Measurements from ENCODE around the gene IKZF2. TPM values are rescaled to one million over a fixed set of nuclear protein-coding genes. Genes with fewer than 3 reads are reported as not detected.

The IKZF2 gene
- total RNA-seq, 4 donors from 2014 or later: 2.6 to 14.5 (median 4.2) TPM

GRCh38 chr2:212998626-212999359 lies 152.6 kb downstream of the IKZF2 start:
- no peaks in the 10 kb centered on the region for H3K4me1 ChIP-seq
- intact Hi-C loops (cut with DNase I; ENCODE audit: low total_unique reads): no loop called here
- no peak for DNase-seq
- H3K27me3 ChIP-seq: no peaks in the 10 kb centered on the region
- H3K4me3 ChIP-seq: no peak overlapping the region
- H3K36me3 ChIP-seq: no peaks in the 10 kb centered on the region
- H3K9me3 ChIP-seq: no peaks in the 10 kb centered on the region
- H3K27ac ChIP-seq: no peak overlapping the region
- TF ChIP-seq CTCF (IDR thresholded peaks at IDR 0.05) (no peak), POLR2A (IDR thresholded peaks at IDR 0.05) (no peak)

GRCh38 chr2:212997526-212998020 lies 153.8 kb downstream of the IKZF2 start:
- no peak overlapping the region for H3K4me3 ChIP-seq
- H3K36me3 ChIP-seq: no peaks in the 10 kb centered on the region
- no peak overlapping the region for H3K27ac ChIP-seq
- H3K27me3 ChIP-seq: no peaks in the 10 kb centered on the region
- DNase-seq: no peak
- no peaks in the 10 kb centered on the region for H3K4me1 ChIP-seq
- intact Hi-C loops (cut with DNase I; ENCODE audit: low total_unique reads): no loop called here
- TF ChIP-seq CTCF (IDR thresholded peaks at IDR 0.05) (no peak), POLR2A (IDR thresholded peaks at IDR 0.05) (no peak)
- H3K9me3 ChIP-seq: no peaks in the 10 kb centered on the region

GRCh38 chr2:212995920-212996319 lies 155.5 kb downstream of the IKZF2 start:
- Histone ChIP-seq H3K27me3 (no peaks in the 10 kb centered on the region), H3K9me3 (no peaks in the 10 kb centered on the region), H3K4me3 (no peak overlapping the region), H3K36me3 (no peaks in the 10 kb centered on the region), H3K27ac (no peak overlapping the region), H3K4me1 (no peaks in the 10 kb centered on the region)
- no peak for DNase-seq
- intact Hi-C loops (cut with DNase I; ENCODE audit: low total_unique reads): no loop called here
- no peak for TF ChIP-seq CTCF (IDR thresholded peaks at IDR 0.05)
- no peak for TF ChIP-seq POLR2A (IDR thresholded peaks at IDR 0.05)

- Histone ChIP-seq H3K4me3 (no peak overlapping the region), H3K27me3 (no peaks in the 10 kb centered on the region), H3K9me3 (no peaks in the 10 kb centered on the region), H3K27ac (no peak overlapping the region), H3K36me3 (no peaks in the 10 kb centered on the region), H3K4me1 (no peaks in the 10 kb centered on the region)
- TF ChIP-seq CTCF (IDR thresholded peaks at IDR 0.05) (no peak), POLR2A (IDR thresholded peaks at IDR 0.05) (no peak)
- intact Hi-C loops (cut with DNase I; ENCODE audit: low total_unique reads): no loop called here
- no peak for DNase-seq
These were observed 156.4 kb downstream of the IKZF2 start for GRCh38 chr2:212994976-212995375.

- no peak for DNase-seq
- intact Hi-C loops (cut with DNase I; ENCODE audit: low total_unique reads): no loop called here
- TF ChIP-seq POLR2A (IDR thresholded peaks at IDR 0.05): no peak
- no peak for TF ChIP-seq CTCF (IDR thresholded peaks at IDR 0.05)
These were observed 160.3 kb downstream of the IKZF2 start for GRCh38 chr2:212991120-212991519.

More at GRCh38 chr2:212991120-212991519, 160.3 kb downstream of the IKZF2 start:
- Histone ChIP-seq H3K36me3 (no peaks in the 10 kb centered on the region), H3K4me1 (no peaks in the 10 kb centered on the region), H3K27ac (no peak overlapping the region), H3K27me3 (no peaks in the 10 kb centered on the region), H3K4me3 (no peak overlapping the region), H3K9me3 (no peaks in the 10 kb centered on the region)

Data from uterus (tissue), 4 donors.